ENCODE measurements around the gene WIPF2. TPM values are rescaled to one million over a fixed set of nuclear protein-coding genes. Genes with fewer than 3 reads are reported as not detected.
A peak's percentile ranks its signal among the peaks of the same experiment; 100 is the strongest.

The WIPF2 gene
- total RNA-seq, 4 donors from 2014 or later = 7.7 to 11.1 (median 9.5) TPM

GRCh38 chr17:40241252-40241834 is 22.2 kb downstream of the WIPF2 start:
- WGBS, 2 donors = 43 to 60% methylated on average over 4 of the region's 4 CpGs
- TF ChIP-seq EP300 (IDR thresholded peaks at IDR 0.05) = no peak
- TF ChIP-seq, protein P1, sequence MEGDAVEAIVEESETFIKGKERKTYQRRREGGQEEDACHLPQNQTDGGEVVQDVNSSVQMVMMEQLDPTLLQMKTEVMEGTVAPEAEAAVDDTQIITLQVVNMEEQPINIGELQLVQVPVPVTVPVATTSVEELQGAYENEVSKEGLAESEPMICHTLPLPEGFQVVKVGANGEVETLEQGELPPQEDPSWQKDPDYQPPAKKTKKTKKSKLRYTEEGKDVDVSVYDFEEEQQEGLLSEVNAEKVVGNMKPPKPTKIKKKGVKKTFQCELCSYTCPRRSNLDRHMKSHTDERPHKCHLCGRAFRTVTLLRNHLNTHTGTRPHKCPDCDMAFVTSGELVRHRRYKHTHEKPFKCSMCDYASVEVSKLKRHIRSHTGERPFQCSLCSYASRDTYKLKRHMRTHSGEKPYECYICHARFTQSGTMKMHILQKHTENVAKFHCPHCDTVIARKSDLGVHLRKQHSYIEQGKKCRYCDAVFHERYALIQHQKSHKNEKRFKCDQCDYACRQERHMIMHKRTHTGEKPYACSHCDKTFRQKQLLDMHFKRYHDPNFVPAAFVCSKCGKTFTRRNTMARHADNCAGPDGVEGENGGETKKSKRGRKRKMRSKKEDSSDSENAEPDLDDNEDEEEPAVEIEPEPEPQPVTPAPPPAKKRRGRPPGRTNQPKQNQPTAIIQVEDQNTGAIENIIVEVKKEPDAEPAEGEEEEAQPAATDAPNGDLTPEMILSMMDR (IDR thresholded peaks at IDR 0.05) = no peak
- peaks cover 0 to 39% (median 13%) of the 10 kb centered on the region in 4 donors for H3K4me1 ChIP-seq
- H3K9me3 ChIP-seq = no peaks in the 10 kb centered on the region
- no peaks in the 10 kb centered on the region for H3K36me3 ChIP-seq
- H3K4me3 ChIP-seq = no peak overlapping the region
- no peak for DNase-seq (ENCODE audit: low spot score in 2 of 2)
- H3K27ac ChIP-seq = peak overlapping the region in 1 of 4 donors; percentile 49
- no peaks in the 10 kb centered on the region for H3K27me3 ChIP-seq

DNA sequence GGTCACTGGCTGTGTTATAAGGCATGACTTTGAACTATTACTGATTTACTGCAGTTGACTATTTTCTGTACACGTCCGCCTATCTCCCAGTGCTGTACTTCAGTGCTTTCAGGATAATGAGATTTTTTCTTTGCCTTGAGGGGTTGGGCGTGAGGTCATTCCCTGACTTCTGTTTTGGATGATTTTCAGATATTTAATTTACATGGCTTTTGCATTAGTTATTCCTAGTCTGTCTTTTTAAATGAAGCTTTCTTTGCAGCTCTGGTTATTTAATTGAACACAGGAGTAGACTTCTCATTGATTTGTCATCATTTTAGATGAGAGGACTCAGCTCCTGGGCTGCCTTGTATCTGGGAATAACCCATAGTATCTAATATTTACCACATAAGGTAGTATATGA is 23.7 kb downstream of the WIPF2 start:
- DNase-seq (ENCODE audit: low spot score in 2 of 2) = no peak
- Histone ChIP-seq H3K27ac (no peak overlapping the region), H3K27me3 (no peaks in the 10 kb centered on the region), H3K9me3 (no peaks in the 10 kb centered on the region), H3K36me3 (no peaks in the 10 kb centered on the region), H3K4me3 (no peak overlapping the region), H3K4me1 (peaks cover 0 to 39% (median 13%) of the 10 kb centered on the region in 4 donors)
- WGBS, 2 donors = 68 to 78% methylated on average over 3 of the region's 3 CpGs
- TF ChIP-seq POLR2A (IDR thresholded peaks at IDR 0.05) = no peak
- TF ChIP-seq, protein P1 (IDR thresholded peaks at IDR 0.05) = no peak
- TF ChIP-seq EP300 (IDR thresholded peaks at IDR 0.05) = no peak

- Histone ChIP-seq H3K36me3 (no peaks in the 10 kb centered on the region), H3K4me1 (peaks cover 0 to 44% (median 15%) of the 10 kb centered on the region in 4 donors), H3K9me3 (no peaks in the 10 kb centered on the region), H3K4me3 (no peak overlapping the region), H3K27ac (peak overlapping the region in 1 of 4 donors; percentile 26), H3K27me3 (no peaks in the 10 kb centered on the region)
- no peak for TF ChIP-seq POLR2A (IDR thresholded peaks at IDR 0.05)
- no peak for TF ChIP-seq EP300 (IDR thresholded peaks at IDR 0.05)
- TF ChIP-seq, protein P1 (IDR thresholded peaks at IDR 0.05) = no peak
- WGBS, 2 donors = 70 to 72% methylated on average over 3 of the region's 3 CpGs
- DNase-seq (ENCODE audit: low spot score in 2 of 2) = no peak
These were observed 24.7 kb downstream of the WIPF2 start for GRCh38 chr17:40243761-40244160.

- Histone ChIP-seq H3K27ac (peak overlapping the region in 1 of 4 donors; percentile 26), H3K27me3 (no peaks in the 10 kb centered on the region), H3K9me3 (no peaks in the 10 kb centered on the region), H3K4me1 (peaks cover 0 to 49% (median 17%) of the 10 kb centered on the region in 4 donors), H3K4me3 (no peak overlapping the region), H3K36me3 (no peaks in the 10 kb centered on the region)
- TF ChIP-seq EP300 (IDR thresholded peaks at IDR 0.05) = no peak
- TF ChIP-seq POLR2A (IDR thresholded peaks at IDR 0.05) = no peak
- TF ChIP-seq, protein P1 (IDR thresholded peaks at IDR 0.05) = no peak
- 79 to 84% methylated on average over 4 of the region's 4 CpGs for WGBS, 2 donors
- DNase-seq (ENCODE audit: low spot score in 2 of 2) = no peak
These were observed 25.2 kb downstream of the WIPF2 start for GRCh38 chr17:40244255-40244654.

GRCh38 chr17:40247926-40248495 is 28.9 kb downstream of the WIPF2 start:
- peak in 1 of 2 donors; percentile 16 for DNase-seq (ENCODE audit: low spot score in 2 of 2)
- Histone ChIP-seq H3K4me3 (no peak overlapping the region), H3K4me1 (peaks cover 0 to 44% (median 17%) of the 10 kb centered on the region in 4 donors), H3K27me3 (no peaks in the 10 kb centered on the region), H3K9me3 (no peaks in the 10 kb centered on the region), H3K36me3 (no peaks in the 10 kb centered on the region), H3K27ac (no peak overlapping the region)
- TF ChIP-seq, protein P1 (IDR thresholded peaks at IDR 0.05) = no peak
- no peak for TF ChIP-seq POLR2A (IDR thresholded peaks at IDR 0.05)
- no peak for TF ChIP-seq EP300 (IDR thresholded peaks at IDR 0.05)
- WGBS, 2 donors = 81 to 84% methylated on average over 7 of the region's 7 CpGs

Data from tibial nerve (tissue), 4 donors.